Right renal cortex interstitium (tissue), 3 donors: ENCODE measurements around the gene CYP8B1. TPM values are rescaled to one million over a fixed set of nuclear protein-coding genes. Genes with fewer than 3 reads are reported as not detected.
"Not testable (repeated sequence)": the region's sequence is repeated elsewhere in the genome, so short reads cannot be mapped to it uniquely, and the experiment has no call there.

Source experiments
- DNase-seq, 3 donors: peaks; one replicate each; pipeline ENCODE4 v3.0.0-alpha.2; 2013; ENCODE audit warnings: low read depth in 3 of 3, low spot score in 2 of 3
- polyA plus RNA-seq, 3 donors: library from polyadenylated mRNA; unstranded; fragments of 120-200 nt; gene quantifications; one replicate each; pipeline ENCODE4 v1.2.1, GENCODE V29; 2013; ENCODE audit not compliant: insufficient read length in 3 of 3

The CYP8B1 gene
- polyA plus RNA-seq, 3 donors, result 0.67 to 0.87 (median 0.83) TPM

DNA sequence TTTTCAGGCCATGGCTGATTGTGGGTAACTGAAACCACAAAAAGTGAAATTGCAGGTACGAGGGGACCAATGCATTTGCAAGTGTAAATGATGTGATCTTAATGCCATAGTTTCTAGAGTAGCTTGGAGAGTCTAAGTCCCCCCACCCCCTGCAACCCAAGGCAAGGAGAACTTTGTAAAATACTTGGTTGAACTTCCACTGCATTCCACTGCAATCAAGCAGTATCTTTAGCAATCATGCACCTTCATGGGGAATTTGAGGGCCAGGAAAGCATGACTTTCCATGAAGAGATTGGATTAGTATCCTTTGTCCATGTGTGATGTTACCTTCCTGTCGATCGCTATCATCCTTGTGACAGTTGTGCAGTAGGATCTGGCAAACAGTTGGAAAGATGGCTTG, 11.4 kb upstream of the CYP8B1 start:
- DNase-seq, result no peak

DNA sequence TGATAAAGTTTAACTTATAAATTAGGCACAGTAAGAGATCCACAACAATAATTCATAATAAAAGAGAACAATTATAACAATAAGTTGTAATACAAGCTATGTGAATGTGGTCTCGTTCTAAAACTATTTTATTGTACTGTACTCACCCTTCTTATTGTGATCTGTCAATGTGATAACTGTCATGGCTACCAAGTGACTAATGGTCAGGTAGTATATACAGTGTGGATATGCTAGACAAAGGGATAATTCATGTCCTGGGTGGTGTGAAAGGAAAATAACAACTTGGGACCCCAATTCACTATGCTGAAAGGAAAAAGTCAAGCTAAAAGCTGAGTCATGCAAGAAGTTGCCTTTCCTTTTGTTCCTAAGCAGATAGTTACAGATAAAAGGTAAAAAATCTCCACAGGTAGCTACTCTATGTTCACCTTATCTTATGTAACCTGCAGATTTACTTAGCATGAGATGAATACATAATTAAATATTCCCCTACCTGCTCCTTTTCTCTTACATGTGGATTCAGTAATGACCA, 10.7 kb upstream of the CYP8B1 start:
- DNase-seq, result no peak

DNA sequence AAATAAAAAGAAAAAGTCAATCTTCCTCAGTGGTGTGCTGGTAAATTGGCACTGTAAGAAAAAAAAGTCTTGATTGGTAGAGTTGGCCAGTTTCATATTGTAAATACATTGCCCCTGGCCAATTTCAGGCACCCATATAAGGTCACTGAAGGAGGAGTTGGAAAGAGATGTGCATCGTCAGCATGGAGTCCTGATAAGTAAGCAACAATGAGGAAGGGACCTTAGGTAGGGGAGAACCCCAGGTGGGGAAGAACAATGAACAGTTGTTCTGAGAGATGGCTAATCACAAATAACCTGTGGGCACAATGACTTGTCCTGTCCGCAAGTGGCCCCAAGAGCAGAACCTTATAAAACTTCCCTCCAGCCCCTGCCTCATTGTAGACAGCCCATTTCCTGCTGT, 8.6 kb upstream of the CYP8B1 start:
- no peak for DNase-seq

DNA sequence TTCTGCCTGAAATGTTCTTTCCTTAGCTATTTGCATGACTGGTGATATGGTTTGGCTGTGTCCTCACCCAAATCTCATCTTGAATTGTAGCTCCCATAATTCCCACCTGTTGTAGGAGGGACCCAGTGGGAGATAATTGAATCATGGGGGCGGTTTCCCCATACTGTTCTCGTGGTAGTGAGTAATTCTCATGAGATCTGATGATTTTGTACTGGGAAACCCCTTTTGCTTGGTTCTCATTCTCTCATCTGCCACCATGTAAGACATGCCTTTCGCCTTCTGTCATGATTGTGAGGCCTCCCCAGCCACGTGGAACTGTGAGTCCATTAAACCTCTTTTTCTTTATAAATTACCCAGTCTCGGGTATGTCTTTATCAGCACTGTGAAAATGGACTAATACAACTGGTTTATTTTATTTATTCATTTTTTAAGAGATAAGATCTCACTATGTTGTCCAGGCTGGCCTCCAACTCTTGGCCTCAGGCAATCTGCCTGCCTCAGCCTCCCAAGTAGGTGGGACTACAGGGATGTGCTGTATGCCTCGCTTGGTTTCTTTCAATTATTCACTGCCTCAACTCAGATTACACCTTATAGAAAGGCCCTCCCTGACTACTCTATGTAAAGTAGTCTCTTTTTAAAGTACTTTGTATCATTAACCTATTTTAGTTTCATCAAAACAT, 7.7 kb upstream of the CYP8B1 start:
- not testable (repeated sequence) for DNase-seq

- peak; percentile 53 to 64 (median 62) for DNase-seq
These were observed 5.1 kb upstream of the CYP8B1 start for GRCh38 chr3:42880601-42881451.

GRCh38 chr3:42880183-42880582, 4.5 kb upstream of the CYP8B1 start:
- DNase-seq, result no peak

DNA sequence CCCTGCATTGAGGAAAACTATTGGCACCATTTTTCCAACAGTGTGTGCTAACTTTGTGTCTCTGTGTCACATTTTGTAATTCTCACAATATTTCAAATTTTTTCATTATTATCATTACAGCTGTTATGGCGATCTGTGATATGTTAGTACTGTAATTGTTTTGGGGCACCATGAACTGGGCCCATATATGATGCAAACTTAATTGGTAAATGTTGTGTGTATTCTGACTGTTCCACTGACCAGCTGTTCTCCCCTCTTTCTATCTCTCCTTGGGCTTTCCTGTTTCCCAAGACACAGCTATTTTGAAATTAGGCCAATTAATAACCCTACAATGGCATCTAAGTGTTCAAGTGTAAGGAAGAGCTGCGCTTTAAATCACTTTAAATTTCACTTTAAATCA, 2.2 kb upstream of the CYP8B1 start:
- no peak for DNase-seq

DNA sequence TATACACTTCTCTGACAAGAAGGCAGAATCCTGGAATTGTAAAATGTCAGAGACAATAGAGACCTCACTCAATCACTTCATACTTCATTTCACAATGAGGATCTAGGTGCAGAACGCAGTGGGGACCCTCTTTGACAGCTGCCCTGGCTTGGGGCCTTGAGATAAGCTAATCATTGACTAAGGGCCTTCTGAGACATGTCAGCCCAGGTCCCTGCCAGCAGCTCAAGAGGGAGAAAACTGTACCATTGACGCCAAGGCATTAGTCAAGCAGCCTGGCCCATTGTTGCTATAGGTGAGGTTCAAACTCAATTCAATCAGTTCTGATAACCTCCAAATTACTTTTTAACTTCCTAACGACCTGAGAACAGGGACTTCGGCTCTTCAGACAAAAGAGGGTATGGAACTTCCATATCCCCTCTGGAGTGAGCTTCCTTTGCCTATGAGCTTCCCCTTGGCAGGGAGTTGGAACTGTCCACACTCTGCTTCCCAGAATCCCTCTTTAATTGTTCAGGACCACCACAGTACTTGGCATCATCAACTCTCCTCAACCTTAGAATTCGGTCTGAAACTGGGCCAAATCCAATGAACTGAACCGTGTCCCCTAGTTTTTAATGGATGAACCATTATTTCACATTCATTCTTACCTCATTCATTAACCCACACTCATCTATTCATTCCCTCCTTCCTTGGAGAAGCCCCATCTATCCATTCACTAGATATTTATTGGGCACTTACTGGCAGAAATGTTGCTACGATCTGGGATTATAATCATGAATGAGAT, 1.5 kb upstream of the CYP8B1 start:
- DNase-seq, result no peak

- no peak for DNase-seq
These were observed 722 bp upstream of the CYP8B1 start for GRCh38 chr3:42876401-42876800.

DNA sequence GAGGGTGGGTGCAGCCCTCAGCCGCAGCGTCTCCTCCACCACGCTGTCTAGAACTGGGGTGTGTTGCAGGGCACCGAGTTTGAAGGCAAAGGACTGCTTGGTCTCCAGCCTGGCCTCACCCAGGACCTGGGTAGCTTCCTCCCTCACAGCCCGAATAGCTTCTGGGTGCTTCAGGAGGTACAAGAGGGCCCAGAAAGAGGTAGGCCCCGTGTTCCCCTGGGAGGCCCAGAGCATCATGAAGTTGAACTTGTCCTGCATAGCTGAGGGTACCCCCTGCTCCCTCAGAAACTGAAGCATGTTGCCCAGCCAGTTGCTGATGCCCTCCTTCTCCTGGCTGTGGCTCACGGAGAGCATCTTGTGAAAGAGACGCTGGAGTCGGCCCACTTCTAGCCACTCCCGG, 930 bp downstream of the CYP8B1 start:
- DNase-seq, result no peak

GRCh38 chr3:42873221-42873982, 2.3 kb downstream of the CYP8B1 start:
- no peak for DNase-seq

DNA sequence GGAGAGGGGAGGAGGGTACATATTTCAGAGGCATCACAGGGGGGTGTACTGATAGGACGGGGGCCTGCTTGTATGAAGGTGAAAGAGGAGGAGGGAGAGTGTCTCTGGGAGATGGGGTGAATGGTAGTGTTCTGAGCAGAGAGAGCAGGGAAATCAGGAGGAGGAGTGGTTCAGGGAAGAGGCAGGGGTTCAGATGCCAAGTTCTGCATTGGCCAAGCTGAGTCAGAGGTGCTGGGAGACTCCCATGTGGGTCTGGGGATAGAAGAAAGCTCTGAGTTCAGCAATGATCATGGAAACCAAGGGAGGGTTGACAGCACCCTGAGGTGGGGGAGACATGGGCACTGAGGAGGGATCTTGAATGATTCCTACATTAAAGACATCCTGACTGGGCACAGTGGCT, 3.0 kb downstream of the CYP8B1 start:
- no peak for DNase-seq

DNA sequence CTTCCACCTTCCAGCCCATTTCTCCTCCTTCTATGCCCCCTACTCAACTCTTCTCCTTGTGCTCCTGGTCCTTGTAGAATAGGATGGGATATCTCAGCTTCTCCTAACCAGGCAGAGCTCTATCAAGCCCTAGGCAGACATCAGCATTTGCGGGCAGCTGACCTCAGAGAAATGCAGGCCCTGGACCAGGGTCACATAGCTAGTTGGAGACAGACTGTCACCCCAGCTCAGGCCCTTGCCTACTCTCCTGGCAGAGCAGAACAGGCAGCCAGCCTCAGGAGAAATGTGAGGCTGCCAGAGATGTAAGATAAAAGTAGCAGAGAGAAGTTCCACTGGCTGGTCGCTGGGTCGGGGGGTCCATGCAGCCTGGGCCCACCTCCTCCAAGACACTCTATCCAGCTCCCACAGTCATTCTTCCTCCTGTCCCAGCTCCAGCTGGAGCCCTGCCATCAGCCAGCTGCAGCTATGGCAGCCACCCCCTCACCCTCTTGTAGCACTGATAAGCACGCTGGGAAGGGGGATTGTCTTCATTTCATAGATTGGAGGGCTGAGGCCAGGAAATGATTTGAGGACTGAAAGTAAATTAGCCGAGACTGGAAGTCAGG, 4.0 kb downstream of the CYP8B1 start:
- DNase-seq, result no peak

GRCh38 chr3:42868841-42869240, 6.8 kb downstream of the CYP8B1 start:
- DNase-seq, result no peak

GRCh38 chr3:42867138-42867537, 8.5 kb downstream of the CYP8B1 start:
- no peak for DNase-seq

- DNase-seq, result no peak
These were observed 10.4 kb downstream of the CYP8B1 start for GRCh38 chr3:42865256-42865655.

- no peak for DNase-seq
These were observed 11.2 kb downstream of the CYP8B1 start for GRCh38 chr3:42864321-42864950.

GRCh38 chr3:42856544-42856943, 19.1 kb downstream of the CYP8B1 start:
- no peak for DNase-seq

- DNase-seq, result no peak
These were observed 19.9 kb downstream of the CYP8B1 start for GRCh38 chr3:42855547-42856380.
